HCT116 (cell line): Measurements from ENCODE around the gene NLRC5.

Source experiments
- CBX3 ChIP-seq: IDR thresholded peaks from 2 replicates; pipeline ENCODE4 v1.6.1; 2012; ENCODE audit warnings: low read depth
- CEBPB ChIP-seq: IDR thresholded peaks from 2 replicates; pipeline ENCODE4 v1.6.1; 2012; ENCODE audit warnings: low read depth
- EZH2 ChIP-seq: fragments of 200-600 bp; sonication (generic); IDR thresholded peaks from 2 replicates; pipeline ENCODE4 v1.6.1; 2017; ENCODE audit warnings: antibody characterized with exemption, mixed run types
- EZH2phosphoT487 ChIP-seq: fragments of 200-600 bp; IDR thresholded peaks from 2 replicates; pipeline ENCODE4 v1.6.1; 2018; ENCODE audit warnings: antibody characterized with exemption, borderline replicate concordance
- FOSL1 ChIP-seq: IDR thresholded peaks from 2 replicates; pipeline ENCODE4 v1.6.1; 2012; ENCODE audit warnings: low read depth
- RAD21 ChIP-seq: IDR thresholded peaks from 2 replicates; pipeline ENCODE4 v1.6.1; 2012; ENCODE audit warnings: low read depth, mild to moderate bottlenecking
- SIN3A ChIP-seq: IDR thresholded peaks from 2 replicates; pipeline ENCODE4 v1.6.1; 2012; ENCODE audit warnings: low read depth
- SRF ChIP-seq: IDR thresholded peaks from 2 replicates; pipeline ENCODE4 v1.6.1; 2012; ENCODE audit warnings: low read depth
- TCF7L2 ChIP-seq: IDR thresholded peaks from 2 replicates; pipeline ENCODE4 v1.7.0; 2011; ENCODE audit warnings: borderline replicate concordance, inconsistent platforms; ENCODE audit not compliant: insufficient read depth, insufficient read length; ENCODE audit errors: extremely low read depth
- YY1 ChIP-seq: IDR thresholded peaks from 2 replicates; pipeline ENCODE4 v1.6.1; 2011; ENCODE audit warnings: low read length, low read depth, moderate library complexity, mild to moderate bottlenecking; ENCODE audit not compliant: insufficient replicate concordance; ENCODE audit errors: extremely low read depth
- ZNF274 ChIP-seq: fragments of 200-500 bp; sonication (Bioruptor generic); IDR thresholded peaks from 2 replicates; pipeline ENCODE4 v1.6.1; 2014; ENCODE audit warnings: mild to moderate bottlenecking, low read depth, low read length, inconsistent platforms
- TF ChIP-seq, protein P1 (sequence below), 3 experiments: fragments of 200-600 bp in 1 of 3; sonication (generic) in 1 of 3; IDR thresholded peaks in 2 of 3; conservative IDR thresholded peaks in 1 of 3; 2 replicates each; pipeline ENCODE4 v1.5.1; 2012 to 2017; ENCODE audit warnings: low read depth in 2 of 3, low read length in 2 of 3, antibody characterized with exemption in 1 of 3, borderline replicate concordance in 1 of 3, control low read depth in 1 of 3, mild to moderate bottlenecking in 1 of 3, mixed read lengths in 1 of 3, mixed run types in 1 of 3, moderate library complexity in 1 of 3; ENCODE audit not compliant: insufficient read depth in 1 of 3
- TF ChIP-seq, protein P2 (sequence below): IDR thresholded peaks from 2 replicates; pipeline ENCODE4 v1.6.1; 2012

DNA sequence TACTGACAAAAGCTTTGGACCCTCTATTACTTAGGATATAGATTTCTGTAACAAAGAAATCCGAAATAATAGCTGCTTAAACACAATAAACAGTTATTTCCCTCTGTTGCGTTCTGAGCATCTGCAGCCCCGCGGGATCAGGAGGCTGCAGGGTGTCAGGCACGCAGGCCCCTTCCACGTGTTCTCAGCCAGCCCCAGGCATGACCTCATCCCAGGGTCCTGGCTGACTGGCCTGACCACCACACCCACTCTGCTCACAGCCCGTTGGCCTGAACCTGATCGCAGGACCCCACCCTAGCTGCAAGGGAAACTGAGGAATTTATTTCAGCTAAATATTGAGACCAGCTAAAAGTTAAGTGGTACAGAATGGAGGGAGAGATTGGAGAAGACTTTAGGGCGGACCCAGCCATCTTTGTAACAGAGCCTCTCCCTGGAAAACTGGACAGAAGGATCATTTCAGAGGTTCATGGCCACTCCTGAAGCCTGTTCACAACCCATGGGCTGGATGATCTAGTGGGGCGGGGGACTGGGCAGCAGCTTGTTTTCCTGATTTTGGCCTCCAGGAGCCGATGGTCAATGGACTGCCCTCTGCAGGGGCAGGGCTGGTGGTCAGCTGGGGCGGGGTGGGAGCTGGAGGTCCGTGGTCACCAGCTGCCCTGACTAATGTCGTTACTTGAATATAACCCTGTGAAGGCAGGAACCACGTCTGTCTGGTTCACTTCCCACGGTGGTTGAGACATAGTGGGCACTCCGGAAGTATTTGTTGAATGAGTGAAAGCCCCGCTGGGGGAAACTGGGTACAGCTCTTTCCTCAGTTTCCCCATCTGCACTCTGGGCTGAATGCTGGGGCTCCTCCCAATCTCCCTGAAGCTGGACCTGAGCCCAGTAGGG lies 16.7 kb upstream of the NLRC5 start:
- no peak for TF ChIP-seq YY1
- no peak for TF ChIP-seq SIN3A
- no peak for TF ChIP-seq EZH2
- TF ChIP-seq, protein P1, sequence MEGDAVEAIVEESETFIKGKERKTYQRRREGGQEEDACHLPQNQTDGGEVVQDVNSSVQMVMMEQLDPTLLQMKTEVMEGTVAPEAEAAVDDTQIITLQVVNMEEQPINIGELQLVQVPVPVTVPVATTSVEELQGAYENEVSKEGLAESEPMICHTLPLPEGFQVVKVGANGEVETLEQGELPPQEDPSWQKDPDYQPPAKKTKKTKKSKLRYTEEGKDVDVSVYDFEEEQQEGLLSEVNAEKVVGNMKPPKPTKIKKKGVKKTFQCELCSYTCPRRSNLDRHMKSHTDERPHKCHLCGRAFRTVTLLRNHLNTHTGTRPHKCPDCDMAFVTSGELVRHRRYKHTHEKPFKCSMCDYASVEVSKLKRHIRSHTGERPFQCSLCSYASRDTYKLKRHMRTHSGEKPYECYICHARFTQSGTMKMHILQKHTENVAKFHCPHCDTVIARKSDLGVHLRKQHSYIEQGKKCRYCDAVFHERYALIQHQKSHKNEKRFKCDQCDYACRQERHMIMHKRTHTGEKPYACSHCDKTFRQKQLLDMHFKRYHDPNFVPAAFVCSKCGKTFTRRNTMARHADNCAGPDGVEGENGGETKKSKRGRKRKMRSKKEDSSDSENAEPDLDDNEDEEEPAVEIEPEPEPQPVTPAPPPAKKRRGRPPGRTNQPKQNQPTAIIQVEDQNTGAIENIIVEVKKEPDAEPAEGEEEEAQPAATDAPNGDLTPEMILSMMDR (IDR thresholded peaks at IDR 0.05 in 2 of 3, conservative IDR thresholded peaks at IDR 0.05 in 1 of 3; ENCODE audit: borderline replicate concordance in 1 of 3, insufficient read depth in 1 of 3, low read depth in 2 of 3, low read length in 2 of 3) = no peak
- no peak for TF ChIP-seq SRF
- no peak for TF ChIP-seq FOSL1
- TF ChIP-seq ZNF274 = no peak
- TF ChIP-seq, protein P2, sequence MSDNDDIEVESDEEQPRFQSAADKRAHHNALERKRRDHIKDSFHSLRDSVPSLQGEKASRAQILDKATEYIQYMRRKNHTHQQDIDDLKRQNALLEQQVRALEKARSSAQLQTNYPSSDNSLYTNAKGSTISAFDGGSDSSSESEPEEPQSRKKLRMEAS = no peak
- TF ChIP-seq TCF7L2 = no peak
- no peak for TF ChIP-seq EZH2phosphoT487
- no peak for TF ChIP-seq CEBPB
- TF ChIP-seq RAD21 = no peak
- TF ChIP-seq CBX3 = no peak
